Common myeloid progenitor, CD34-positive (primary cell): ENCODE results near the gene PRPF40B.
A peak's percentile ranks its signal among the peaks of the same experiment; 100 is the strongest.

Experiments
- CTCF ChIA-PET: fragments of 350-600 bp; sonication (Branson Sonifier 250); formaldehyde crosslinking; loops from one replicate; lab custom pipeline; 2021; ENCODE audit warnings: antibody characterized with exemption; lab: Charles Lee
- POLR2A ChIA-PET: fragments of 350-600 bp; sonication (Branson Sonifier 250); formaldehyde crosslinking; loops from one replicate; lab custom pipeline; 2021; ENCODE audit warnings: antibody characterized with exemption; lab: Charles Lee
- DNase-seq, 3 donors: peaks; one replicate each; pipeline versions ENCODE4 v3.0.0 to v3.0.0-alpha.2; 2013
- H3K27ac ChIP-seq, 2 experiments: 1 replicate in 1 of 2; 2 replicates in 1 of 2; pipeline ENCODE4 v1.7.0; 2013; ENCODE audit warnings: inconsistent platforms in 2 of 2, low read length in 2 of 2, mild to moderate bottlenecking in 2 of 2, low read depth in 1 of 2, moderate library complexity in 1 of 2; ENCODE audit not compliant: severe bottlenecking in 2 of 2, insufficient read depth in 1 of 2, poor library complexity in 1 of 2
- H3K27me3 ChIP-seq, 5 experiments: replicated peaks in 2 of 5; 1 replicate in 3 of 5; 2 replicates in 2 of 5; pipeline versions ENCODE4 v1.6.1 to v1.7.0; 2013; ENCODE audit warnings: low read length in 4 of 5, mild to moderate bottlenecking in 2 of 5, moderate library complexity in 2 of 5, inconsistent platforms in 1 of 5; ENCODE audit not compliant: insufficient read depth in 5 of 5, control insufficient read depth in 4 of 5
- H3K36me3 ChIP-seq, 4 experiments: 1 replicate in 2 of 4; 2 replicates in 2 of 4; pipeline versions ENCODE4 v1.6.1 to v1.7.0; 2013; ENCODE audit warnings: low read length in 3 of 4, control low read depth in 1 of 4, mild to moderate bottlenecking in 1 of 4; ENCODE audit not compliant: control insufficient read depth in 4 of 4, insufficient read depth in 4 of 4
- H3K4me1 ChIP-seq, 4 experiments: 1 replicate in 3 of 4; 2 replicates in 1 of 4; pipeline versions ENCODE4 v1.6.1 to v1.7.1; 2013; ENCODE audit warnings: low read length in 3 of 4, mild to moderate bottlenecking in 3 of 4, control low read depth in 1 of 4, inconsistent platforms in 1 of 4, moderate library complexity in 1 of 4; ENCODE audit not compliant: control insufficient read depth in 4 of 4, insufficient read depth in 4 of 4; ENCODE audit errors: control extremely low read depth in 1 of 4
- H3K4me3 ChIP-seq, 7 experiments: 1 replicate in 4 of 7; 2 replicates in 3 of 7; pipeline versions ENCODE4 v1.5.1 to v1.7.0; 2013; ENCODE audit warnings: mild to moderate bottlenecking in 7 of 7, low read length in 6 of 7, moderate library complexity in 6 of 7, inconsistent platforms in 2 of 7, low read depth in 2 of 7, control low read depth in 1 of 7; ENCODE audit not compliant: insufficient read depth in 4 of 7, control insufficient read depth in 1 of 7; ENCODE audit errors: extremely low read depth in 1 of 7
- H3K9me3 ChIP-seq, 5 experiments: 1 replicate in 4 of 5; 2 replicates in 1 of 5; pipeline versions ENCODE4 v1.6.1 to v1.7.1; 2013; ENCODE audit warnings: low read length in 4 of 5, mild to moderate bottlenecking in 2 of 5, inconsistent platforms in 1 of 5, low read depth in 1 of 5, moderate library complexity in 1 of 5; ENCODE audit not compliant: control insufficient read depth in 4 of 5, insufficient read depth in 2 of 5; ENCODE audit errors: control extremely low read depth in 1 of 5
- WGBS: methylation state at CpG from one replicate; pipeline ENCODE4 v1.1.5; 2013; ENCODE audit not compliant: insufficient coverage; 5-methylcytosine and 5-hydroxymethylcytosine counted together

Gene PRPF40B

GRCh38 chr12:49618576-49618975, 4.8 kb upstream of the PRPF40B start:
- Histone ChIP-seq H3K27me3 (peaks cover 0 to 14% (median 5%) of the 10 kb centered on the region in 5 experiments), H3K4me1 (peaks cover 0 to 22% (median 19%) of the 10 kb centered on the region in 4 experiments), H3K4me3 (no peak overlapping the region), H3K36me3 (no peaks in the 10 kb centered on the region), H3K27ac (no peak overlapping the region), H3K9me3 (peaks cover 0 to 3% (median 2%) of the 10 kb centered on the region in 5 experiments)
- ChIA-PET CTCF (interaction anchor here (0.6 to 2.0 kb wide), 4 partner anchors 25 to 67 kb away, joined by 3 to 11 read pairs (median 4); no protein-coding TSS in a partner anchor), POLR2A (no interaction called here)
- WGBS: 100% methylated on average over 1 of the region's 1 CpG
- DNase-seq: no peak

GRCh38 chr12:49619286-49619685, 4.1 kb upstream of the PRPF40B start:
- no peak for DNase-seq
- no peak overlapping the region for H3K27ac ChIP-seq
- ChIA-PET CTCF (interaction anchor here (0.8 to 2.0 kb wide), 3 partner anchors 25 to 39 kb away, joined by 3 to 11 read pairs (median 4); no protein-coding TSS in a partner anchor), POLR2A (no interaction called here)
- H3K9me3 ChIP-seq: peaks cover 0 to 3% (median 2%) of the 10 kb centered on the region in 5 experiments
- peaks cover 0 to 14% (median 5%) of the 10 kb centered on the region in 5 experiments for H3K27me3 ChIP-seq
- no peak overlapping the region for H3K4me3 ChIP-seq
- H3K36me3 ChIP-seq: no peaks in the 10 kb centered on the region
- WGBS: no CpG with 5 or more reads among the region's 3 CpGs
- peaks cover 0 to 26% (median 20%) of the 10 kb centered on the region in 4 experiments for H3K4me1 ChIP-seq

- peaks cover 0 to 26% (median 20%) of the 10 kb centered on the region in 4 experiments for H3K4me1 ChIP-seq
- WGBS: 9% methylated on average over 14 of the region's 33 CpGs
- H3K4me3 ChIP-seq: peak overlapping the region in 6 of 7 experiments; percentile 59 to 83 (median 68)
- H3K27ac ChIP-seq: no peak overlapping the region
- no peaks in the 10 kb centered on the region for H3K9me3 ChIP-seq
- H3K27me3 ChIP-seq: peaks cover 0 to 14% (median 4%) of the 10 kb centered on the region in 5 experiments
- POLR2A ChIA-PET: no interaction called here
- no peaks in the 10 kb centered on the region for H3K36me3 ChIP-seq
- CTCF ChIA-PET: interaction anchor here (0.9 to 8.0 kb wide), 7 partner anchors 8 to 355 kb away, joined by 3 to 67 read pairs (median 4); no protein-coding TSS in a partner anchor
- no peak for DNase-seq
Observed at GRCh38 chr12:49621651-49622500, 1.5 kb upstream of the PRPF40B start.

- Histone ChIP-seq H3K36me3 (no peaks in the 10 kb centered on the region), H3K4me3 (peak overlapping the region; percentile 43 to 83 (median 66)), H3K27ac (peak overlapping the region in 1 of 2 experiments; percentile 25), H3K4me1 (peaks cover 0 to 26% (median 20%) of the 10 kb centered on the region in 4 experiments), H3K9me3 (no peaks in the 10 kb centered on the region), H3K27me3 (peaks cover 0 to 13% (median 5%) of the 10 kb centered on the region in 5 experiments)
- ChIA-PET POLR2A (interaction anchor here (0.8 to 1.1 kb wide), 3 partner anchors 34 to 104 kb away, joined by 3 to 5 read pairs (median 3); no protein-coding TSS in a partner anchor), CTCF (interaction anchor here (0.6 to 8.0 kb wide), 15 partner anchors 8 to 356 kb away, joined by 3 to 67 read pairs (median 3); partner anchors contain the start of gene TROAP)
- peak; percentile 36 to 84 (median 78) for DNase-seq
- 0% methylated on average over 22 of the region's 22 CpGs for WGBS
Observed at GRCh38 chr12:49622501-49623141, 740 bp upstream of the PRPF40B start.

- H3K27me3 ChIP-seq: peaks cover 0 to 2% (median 0%) of the 10 kb centered on the region in 5 experiments
- ChIA-PET CTCF (interaction anchor here (0.6 to 8.0 kb wide), 8 partner anchors 13 to 92 kb away, joined by 3 to 67 read pairs (median 3); no protein-coding TSS in a partner anchor), POLR2A (interaction anchor here (0.6 kb wide), 1 partner anchor 108 kb away, joined by 3 read pairs; no protein-coding TSS in a partner anchor)
- no peaks in the 10 kb centered on the region for H3K36me3 ChIP-seq
- H3K4me1 ChIP-seq: peaks cover 0 to 26% (median 20%) of the 10 kb centered on the region in 4 experiments
- H3K4me3 ChIP-seq: no peak overlapping the region
- DNase-seq: peak in 1 of 3 donors; percentile 11
- WGBS: 76% methylated on average over 3 of the region's 4 CpGs
- H3K27ac ChIP-seq: no peak overlapping the region
- H3K9me3 ChIP-seq: no peaks in the 10 kb centered on the region
Observed at GRCh38 chr12:49624921-49625577, 1.7 kb downstream of the PRPF40B start.

- DNase-seq: peak in 2 of 3 donors; percentile 48 to 49
- ChIA-PET POLR2A (interaction anchor here (0.9 kb wide), 1 partner anchor 11 kb away, joined by 3 read pairs; no protein-coding TSS in a partner anchor), CTCF (interaction anchor here (0.9 to 8.0 kb wide), 5 partner anchors 11 to 101 kb away, joined by 3 to 67 read pairs (median 3); no protein-coding TSS in a partner anchor)
- 78% methylated on average over 6 of the region's 6 CpGs for WGBS
- H3K4me1 ChIP-seq: peaks cover 0 to 23% (median 18%) of the 10 kb centered on the region in 4 experiments
- no peak overlapping the region for H3K4me3 ChIP-seq
- H3K9me3 ChIP-seq: no peaks in the 10 kb centered on the region
- H3K27ac ChIP-seq: no peak overlapping the region
- peaks cover 0 to 2% (median 0%) of the 10 kb centered on the region in 5 experiments for H3K27me3 ChIP-seq
- H3K36me3 ChIP-seq: no peaks in the 10 kb centered on the region
Observed at GRCh38 chr12:49626169-49626835, 2.9 kb downstream of the PRPF40B start.
